Activated CD8-positive, alpha-beta memory T cell treated with anti-CD3 and anti-CD28 coated beads, Interleukin-2, amount 50 U/mL, for 1 hour (primary cell): ENCODE measurements around the gene CDH23.

Source experiments
- DNase-seq: peaks from one replicate; pipeline ENCODE4 v3.0.0-alpha.2; 2020; ENCODE audit errors: extremely low read depth

Gene CDH23

GRCh38 chr10:71467161-71467560 lies 70.4 kb downstream of the CDH23 start:
- DNase-seq, result no peak

GRCh38 chr10:71467569-71468362 lies 71.0 kb downstream of the CDH23 start:
- no peak for DNase-seq

GRCh38 chr10:71468363-71469094 lies 71.8 kb downstream of the CDH23 start:
- DNase-seq, result no peak

- DNase-seq, result no peak
Measured at GRCh38 chr10:71471006-71471405, 74.3 kb downstream of the CDH23 start.

- DNase-seq, result no peak
Measured at GRCh38 chr10:71471957-71472365, 75.2 kb downstream of the CDH23 start.

- DNase-seq, result no peak
Measured at GRCh38 chr10:71472466-71472865, 75.7 kb downstream of the CDH23 start.

GRCh38 chr10:71472912-71473311 lies 76.2 kb downstream of the CDH23 start:
- DNase-seq, result no peak

- no peak for DNase-seq
Measured at GRCh38 chr10:71473671-71474599, 77.2 kb downstream of the CDH23 start.

GRCh38 chr10:71474702-71475242 lies 78.1 kb downstream of the CDH23 start:
- DNase-seq, result no peak

GRCh38 chr10:71475243-71475871 lies 78.6 kb downstream of the CDH23 start:
- DNase-seq, result no peak

- DNase-seq, result no peak
Measured at GRCh38 chr10:71476228-71477011, 79.7 kb downstream of the CDH23 start.

- no peak for DNase-seq
Measured at GRCh38 chr10:71478173-71478572, 81.5 kb downstream of the CDH23 start.

- no peak for DNase-seq
Measured at GRCh38 chr10:71478813-71479365, 82.2 kb downstream of the CDH23 start.

GRCh38 chr10:71479831-71480230 lies 83.1 kb downstream of the CDH23 start:
- no peak for DNase-seq

- DNase-seq, result no peak
Measured at GRCh38 chr10:71480662-71481061, 83.9 kb downstream of the CDH23 start.

- DNase-seq, result no peak
Measured at GRCh38 chr10:71481746-71482410, 85.2 kb downstream of the CDH23 start.

GRCh38 chr10:71482620-71483019 lies 85.9 kb downstream of the CDH23 start:
- no peak for DNase-seq

- no peak for DNase-seq
Measured at GRCh38 chr10:71483135-71483534, 86.4 kb downstream of the CDH23 start.

- no peak for DNase-seq
Measured at GRCh38 chr10:71483885-71484751, 87.4 kb downstream of the CDH23 start.
